ENCODE results near the gene YAE1.

DNA sequence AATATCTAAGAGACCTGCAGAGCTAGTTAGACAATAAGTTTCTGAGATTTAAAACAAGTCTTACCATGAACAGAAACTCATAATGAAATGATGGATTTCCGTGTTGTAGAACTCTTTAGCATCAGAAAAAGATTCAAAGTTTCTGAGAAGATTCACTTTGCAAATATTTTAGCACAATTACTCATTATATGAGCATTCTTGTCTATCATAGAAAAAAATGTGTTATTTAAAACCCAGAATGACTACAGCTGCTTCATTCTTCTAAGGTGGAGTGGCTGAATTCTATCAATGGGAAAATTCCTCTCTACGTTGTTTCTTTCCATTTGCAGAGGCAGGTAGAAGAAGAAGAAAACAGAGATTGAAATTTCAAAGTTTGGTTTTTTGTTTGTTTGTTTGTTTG lies 36.1 kb downstream of the YAE1 start:
- no peak for TF ChIP-seq POLR2A (IDR thresholded peaks at IDR 0.05)
- TF ChIP-seq, protein P1, sequence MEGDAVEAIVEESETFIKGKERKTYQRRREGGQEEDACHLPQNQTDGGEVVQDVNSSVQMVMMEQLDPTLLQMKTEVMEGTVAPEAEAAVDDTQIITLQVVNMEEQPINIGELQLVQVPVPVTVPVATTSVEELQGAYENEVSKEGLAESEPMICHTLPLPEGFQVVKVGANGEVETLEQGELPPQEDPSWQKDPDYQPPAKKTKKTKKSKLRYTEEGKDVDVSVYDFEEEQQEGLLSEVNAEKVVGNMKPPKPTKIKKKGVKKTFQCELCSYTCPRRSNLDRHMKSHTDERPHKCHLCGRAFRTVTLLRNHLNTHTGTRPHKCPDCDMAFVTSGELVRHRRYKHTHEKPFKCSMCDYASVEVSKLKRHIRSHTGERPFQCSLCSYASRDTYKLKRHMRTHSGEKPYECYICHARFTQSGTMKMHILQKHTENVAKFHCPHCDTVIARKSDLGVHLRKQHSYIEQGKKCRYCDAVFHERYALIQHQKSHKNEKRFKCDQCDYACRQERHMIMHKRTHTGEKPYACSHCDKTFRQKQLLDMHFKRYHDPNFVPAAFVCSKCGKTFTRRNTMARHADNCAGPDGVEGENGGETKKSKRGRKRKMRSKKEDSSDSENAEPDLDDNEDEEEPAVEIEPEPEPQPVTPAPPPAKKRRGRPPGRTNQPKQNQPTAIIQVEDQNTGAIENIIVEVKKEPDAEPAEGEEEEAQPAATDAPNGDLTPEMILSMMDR (IDR thresholded peaks at IDR 0.05) = no peak
